ENCODE data around the gene RAB12.

The RAB12 gene

GRCh38 chr18:8584798-8585197, 24.4 kb upstream of the RAB12 start:
- no peak overlapping the region for H3K27ac ChIP-seq (ENCODE audit: low read depth, low read length)

DNA sequence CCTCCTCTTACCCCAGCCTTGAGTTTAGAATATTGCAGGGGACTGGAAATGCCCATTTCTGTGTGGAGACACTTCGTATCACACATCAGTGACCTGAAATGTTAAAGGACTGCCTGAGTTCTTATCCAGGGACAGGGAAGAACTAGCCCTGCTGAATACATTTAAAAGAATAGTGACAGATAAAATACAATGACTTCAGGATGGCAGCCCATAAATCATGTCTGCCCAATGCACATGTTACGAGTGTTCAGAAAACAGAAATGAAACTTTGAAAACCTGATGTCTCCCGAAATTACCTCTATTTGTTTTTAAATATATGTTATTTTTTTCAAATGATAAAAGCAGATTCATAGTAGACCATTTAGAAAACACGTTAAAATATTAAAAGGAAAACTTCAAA, 22.3 kb upstream of the RAB12 start:
- no peak for TF ChIP-seq CTCF (IDR thresholded peaks at IDR 0.05; ENCODE audit: low read depth, low read length, poor library complexity, severe bottlenecking)
- no peak for TF ChIP-seq EZH2phosphoT487 (IDR thresholded peaks at IDR 0.05; ENCODE audit: borderline replicate concordance, low read length)
- no peaks in the 10 kb centered on the region for H3F3A ChIP-seq (ENCODE audit: control insufficient read depth, insufficient read depth)

More at GRCh38 chr18:8584798-8585197, 24.4 kb upstream of the RAB12 start:
- peaks cover 12% of the 10 kb centered on the region for H3K4me1 ChIP-seq (ENCODE audit: control insufficient read depth, low read length)
- no peaks in the 10 kb centered on the region for H3K9me2 ChIP-seq (replicated peaks; ENCODE audit: control insufficient read depth, low read length)
- H3K79me2 ChIP-seq (ENCODE audit: control insufficient read depth, low read length): no peaks in the 10 kb centered on the region
- TF ChIP-seq EZH2phosphoT487 (IDR thresholded peaks at IDR 0.05; ENCODE audit: borderline replicate concordance, low read length) (no peak), CTCF (IDR thresholded peaks at IDR 0.05; ENCODE audit: low read depth, low read length, poor library complexity, severe bottlenecking) (no peak)
- H4K20me1 ChIP-seq (ENCODE audit: control insufficient read depth, insufficient read depth, low read depth, low read length): no peaks in the 10 kb centered on the region
- no peak overlapping the region for H3K4me2 ChIP-seq (ENCODE audit: low read length)
- no peak overlapping the region for H3K4me3 ChIP-seq (ENCODE audit: low read length)
- no peaks in the 10 kb centered on the region for H3K27me3 ChIP-seq (ENCODE audit: control insufficient read depth, low read length)
- no peaks in the 10 kb centered on the region for H3F3A ChIP-seq (ENCODE audit: control insufficient read depth, insufficient read depth)
- H3K9me3 ChIP-seq (ENCODE audit: control insufficient read depth, insufficient read depth, low read length): no peaks in the 10 kb centered on the region
- H3K36me3 ChIP-seq (ENCODE audit: control insufficient read depth, low read length): no peaks in the 10 kb centered on the region

GRCh38 chr18:8595445-8595844, 13.8 kb upstream of the RAB12 start:
- Histone ChIP-seq H3K9me2 (replicated peaks; ENCODE audit: control insufficient read depth, low read length) (no peaks in the 10 kb centered on the region), H3K4me2 (ENCODE audit: low read length) (no peak overlapping the region), H3K9me3 (ENCODE audit: control insufficient read depth, insufficient read depth, low read length) (no peaks in the 10 kb centered on the region), H3K27me3 (ENCODE audit: control insufficient read depth, low read length) (no peaks in the 10 kb centered on the region), H3K36me3 (ENCODE audit: control insufficient read depth, low read length) (no peaks in the 10 kb centered on the region), H3K79me2 (ENCODE audit: control insufficient read depth, low read length) (no peaks in the 10 kb centered on the region), H3K4me1 (ENCODE audit: control insufficient read depth, low read length) (peaks cover 12% of the 10 kb centered on the region), H4K20me1 (ENCODE audit: control insufficient read depth, insufficient read depth, low read depth, low read length) (no peaks in the 10 kb centered on the region), H3K4me3 (ENCODE audit: low read length) (no peak overlapping the region), H3F3A (ENCODE audit: control insufficient read depth, insufficient read depth) (no peaks in the 10 kb centered on the region), H3K27ac (ENCODE audit: low read depth, low read length) (no peak overlapping the region)
- no peak for TF ChIP-seq CTCF (IDR thresholded peaks at IDR 0.05; ENCODE audit: low read depth, low read length, poor library complexity, severe bottlenecking)
- TF ChIP-seq EZH2phosphoT487 (IDR thresholded peaks at IDR 0.05; ENCODE audit: borderline replicate concordance, low read length): no peak

More for the DNA sequence above, 22.3 kb upstream of the RAB12 start:
- no peaks in the 10 kb centered on the region for H3K9me2 ChIP-seq (replicated peaks; ENCODE audit: control insufficient read depth, low read length)
- no peak overlapping the region for H3K4me3 ChIP-seq (ENCODE audit: low read length)
- H3K27me3 ChIP-seq (ENCODE audit: control insufficient read depth, low read length): no peaks in the 10 kb centered on the region
- H3K36me3 ChIP-seq (ENCODE audit: control insufficient read depth, low read length): no peaks in the 10 kb centered on the region
- peaks cover 12% of the 10 kb centered on the region for H3K4me1 ChIP-seq (ENCODE audit: control insufficient read depth, low read length)
- H3K79me2 ChIP-seq (ENCODE audit: control insufficient read depth, low read length): no peaks in the 10 kb centered on the region
- peaks cover 3% of the 10 kb centered on the region; the same call in 1 of the 2 replicates for H3K9me3 ChIP-seq (ENCODE audit: control insufficient read depth, insufficient read depth, low read length)
- no peak overlapping the region for H3K27ac ChIP-seq (ENCODE audit: low read depth, low read length)
- no peaks in the 10 kb centered on the region for H4K20me1 ChIP-seq (ENCODE audit: control insufficient read depth, insufficient read depth, low read depth, low read length)
- peak overlapping the region; percentile 10 for H3K4me2 ChIP-seq (ENCODE audit: low read length)

Data from DOHH2 (cell line).